ENCODE data around the gene UTP15. TPM values are rescaled to one million over a fixed set of nuclear protein-coding genes. Genes with fewer than 3 reads are reported as not detected.
A peak's percentile ranks its signal among the peaks of the same experiment; 100 is the strongest.

Gene UTP15
- total and polyA plus RNA-seq, 7 donors, result 7.9 to 21.2 (median 12.4) TPM

- WGBS, 3 donors, result 63 to 71% (median 70%) methylated on average over 1 of the region's 1 CpG
- no peaks in the 10 kb centered on the region for H3K9me3 ChIP-seq
- ATAC-seq (no peak), DNase-seq (no peak)
- no peak overlapping the region for H3K27ac ChIP-seq
- intact Hi-C loops (cut with DNase I), result loop anchor here in 1 of 2 donors (5.0 kb wide), 1 partner anchor 100 kb away; no protein-coding TSS in a partner anchor
- TF ChIP-seq CTCF (IDR thresholded peaks at IDR 0.05), result no peak
- H3K27me3 ChIP-seq (ENCODE audit: insufficient read depth in 3 of 3, low read length in 2 of 3), result no peaks in the 10 kb centered on the region
- no peak overlapping the region for H3K4me3 ChIP-seq
- H3K36me3 ChIP-seq (ENCODE audit: insufficient read depth in 1 of 2, low read depth in 1 of 2), result no peaks in the 10 kb centered on the region
- H3K4me1 ChIP-seq, result no peaks in the 10 kb centered on the region
Observed at GRCh38 chr5:73592551-73592950, 27.0 kb downstream of the UTP15 start.

- Histone ChIP-seq H3K9me3 (no peaks in the 10 kb centered on the region), H3K36me3 (ENCODE audit: insufficient read depth in 1 of 2, low read depth in 1 of 2) (no peaks in the 10 kb centered on the region), H3K4me3 (no peak overlapping the region), H3K4me1 (no peaks in the 10 kb centered on the region), H3K27ac (no peak overlapping the region), H3K27me3 (ENCODE audit: insufficient read depth in 3 of 3, low read length in 2 of 3) (no peaks in the 10 kb centered on the region)
- DNase-seq, result no peak
- intact Hi-C loops (cut with DNase I), result no loop called here
- ATAC-seq, result no peak
- TF ChIP-seq CTCF (IDR thresholded peaks at IDR 0.05), result peak; percentile 34
Observed at GRCh38 chr5:73596705-73597328, 31.3 kb downstream of the UTP15 start.

- no peak for TF ChIP-seq CTCF (IDR thresholded peaks at IDR 0.05)
- Histone ChIP-seq H3K27me3 (ENCODE audit: insufficient read depth in 3 of 3, low read length in 2 of 3) (no peaks in the 10 kb centered on the region), H3K4me1 (no peaks in the 10 kb centered on the region), H3K27ac (no peak overlapping the region), H3K9me3 (no peaks in the 10 kb centered on the region), H3K36me3 (ENCODE audit: insufficient read depth in 1 of 2, low read depth in 1 of 2) (no peaks in the 10 kb centered on the region), H3K4me3 (no peak overlapping the region)
- intact Hi-C loops (cut with DNase I), result no loop called here
- ATAC-seq (no peak), DNase-seq (no peak)
- 70 to 91% (median 84%) methylated on average over 3 of the region's 3 CpGs for WGBS, 3 donors
Observed at GRCh38 chr5:73599380-73599779, 33.8 kb downstream of the UTP15 start.

- Histone ChIP-seq H3K27ac (no peak overlapping the region), H3K36me3 (ENCODE audit: insufficient read depth in 1 of 2, low read depth in 1 of 2) (no peaks in the 10 kb centered on the region), H3K9me3 (no peaks in the 10 kb centered on the region), H3K4me1 (no peaks in the 10 kb centered on the region), H3K27me3 (ENCODE audit: insufficient read depth in 3 of 3, low read length in 2 of 3) (no peaks in the 10 kb centered on the region), H3K4me3 (no peak overlapping the region)
- TF ChIP-seq CTCF (IDR thresholded peaks at IDR 0.05), result no peak
- 87 to 94% (median 90%) methylated on average over 5 of the region's 5 CpGs for WGBS, 3 donors
- intact Hi-C loops (cut with DNase I), result no loop called here
- ATAC-seq (no peak), DNase-seq (no peak)
Observed at GRCh38 chr5:73603998-73604397, 38.5 kb downstream of the UTP15 start.

Data from psoas muscle (tissue), 8 donors.